ENCODE measurements around the gene TRMT44. TPM values are rescaled to one million over a fixed set of nuclear protein-coding genes. Genes with fewer than 3 reads are reported as not detected.

The TRMT44 gene
- polyA plus RNA-seq, 1 donor (not counting 4 experiments of a cell fraction or from before 2014, with no cell fraction given), result 8.8 TPM

- no peaks in the 10 kb centered on the region for H3K9me1 ChIP-seq (ENCODE audit: control insufficient read depth, extremely low read depth, insufficient read depth, low read length)
- H3K4me1 ChIP-seq (ENCODE audit: control insufficient read depth, extremely low read depth, insufficient read depth, low read length), result peaks cover 27% of the 10 kb centered on the region
- H3K79me2 ChIP-seq (ENCODE audit: control insufficient read depth, insufficient read depth, low read length), result peaks cover 9% of the 10 kb centered on the region
- no peaks in the 10 kb centered on the region for H3K36me3 ChIP-seq (ENCODE audit: control insufficient read depth in 2 of 2, extremely low read depth in 1 of 2, insufficient read depth in 2 of 2, low read length in 2 of 2)
- no peaks in the 10 kb centered on the region for H4K20me1 ChIP-seq (ENCODE audit: control insufficient read depth, extremely low read depth, insufficient read depth, low read length)
- no peak overlapping the region for H3K9ac ChIP-seq (ENCODE audit: control insufficient read depth, extremely low read depth, insufficient read depth, low read length)
- H3K4me3 ChIP-seq (ENCODE audit: control insufficient read depth in 2 of 3, extremely low read depth in 1 of 3, insufficient read depth in 2 of 3, low read depth in 1 of 3, low read length in 3 of 3), result no peak overlapping the region
- no peak overlapping the region for H3K4me2 ChIP-seq (ENCODE audit: control insufficient read depth, extremely low read depth, insufficient read depth, low read depth, low read length)
- DNase-seq (ENCODE audit: low read depth, low spot score) (no peak), FAIRE-seq (no peak)
- H3K27me3 ChIP-seq (ENCODE audit: control insufficient read depth, extremely low read depth, insufficient read depth, low read length), result no peaks in the 10 kb centered on the region
- dilution Hi-C loops (cut with MboI; ENCODE audit: extremely low pct_ligation_motif_present, low sequenced_read_pairs), result no loop called here
- TF ChIP-seq CTCF (optimal IDR thresholded peaks at IDR 0.05 in 1 of 3, IDR thresholded peaks at IDR 0.05 in 1 of 3, conservative IDR thresholded peaks at IDR 0.05 in 1 of 3; ENCODE audit: extremely low read depth in 1 of 3, insufficient read depth in 2 of 3, low read length in 3 of 3) (no peak), EZH2 (IDR thresholded peaks at IDR 0.05; ENCODE audit: low read length) (no peak)
- no peak overlapping the region for H3K27ac ChIP-seq (ENCODE audit: control insufficient read depth, insufficient read depth, low read length)
- no peaks in the 10 kb centered on the region for H3K9me3 ChIP-seq (ENCODE audit: control insufficient read depth, low read depth, low read length)
- no peak overlapping the region for H2AFZ ChIP-seq (ENCODE audit: control insufficient read depth, low read length)
These were observed 7.4 kb upstream of the TRMT44 start for GRCh38 chr4:8433136-8433535.

- dilution Hi-C loops (cut with MboI; ENCODE audit: extremely low pct_ligation_motif_present, low sequenced_read_pairs), result no loop called here
- Histone ChIP-seq H3K27ac (ENCODE audit: control insufficient read depth, insufficient read depth, low read length) (no peak overlapping the region), H2AFZ (ENCODE audit: control insufficient read depth, low read length) (no peak overlapping the region), H3K36me3 (ENCODE audit: control insufficient read depth in 2 of 2, extremely low read depth in 1 of 2, insufficient read depth in 2 of 2, low read length in 2 of 2) (no peaks in the 10 kb centered on the region), H3K9me3 (ENCODE audit: control insufficient read depth, low read depth, low read length) (no peaks in the 10 kb centered on the region), H3K4me2 (ENCODE audit: control insufficient read depth, extremely low read depth, insufficient read depth, low read depth, low read length) (peak overlapping the region; percentile 62), H3K27me3 (ENCODE audit: control insufficient read depth, extremely low read depth, insufficient read depth, low read length) (no peaks in the 10 kb centered on the region), H3K4me3 (ENCODE audit: control insufficient read depth in 2 of 3, extremely low read depth in 1 of 3, insufficient read depth in 2 of 3, low read depth in 1 of 3, low read length in 3 of 3) (no peak overlapping the region), H3K9me1 (ENCODE audit: control insufficient read depth, extremely low read depth, insufficient read depth, low read length) (no peaks in the 10 kb centered on the region), H3K9ac (ENCODE audit: control insufficient read depth, extremely low read depth, insufficient read depth, low read length) (no peak overlapping the region), H4K20me1 (ENCODE audit: control insufficient read depth, extremely low read depth, insufficient read depth, low read length) (no peaks in the 10 kb centered on the region), H3K4me1 (ENCODE audit: control insufficient read depth, extremely low read depth, insufficient read depth, low read length) (peaks cover 33% of the 10 kb centered on the region), H3K79me2 (ENCODE audit: control insufficient read depth, insufficient read depth, low read length) (peaks cover 18% of the 10 kb centered on the region)
- FAIRE-seq (no peak), DNase-seq (ENCODE audit: low read depth, low spot score) (no peak)
- TF ChIP-seq CTCF (optimal IDR thresholded peaks at IDR 0.05 in 1 of 3, IDR thresholded peaks at IDR 0.05 in 1 of 3, conservative IDR thresholded peaks at IDR 0.05 in 1 of 3; ENCODE audit: extremely low read depth in 1 of 3, insufficient read depth in 2 of 3, low read length in 3 of 3) (no peak), EZH2 (IDR thresholded peaks at IDR 0.05; ENCODE audit: low read length) (no peak)
These were observed 6.1 kb upstream of the TRMT44 start for GRCh38 chr4:8434251-8435073.
